ENCODE results near the gene HEXD.
"Not testable (repeated sequence)": the region's sequence is repeated elsewhere in the genome, so short reads cannot be mapped to it uniquely, and the experiment has no call there.

HEXD gene

GRCh38 chr17:82397449-82398335 lies 20.5 kb upstream of the HEXD start:
- no peak for DNase-seq

GRCh38 chr17:82399041-82399441 lies 19.1 kb upstream of the HEXD start:
- DNase-seq = no peak

GRCh38 chr17:82399601-82400101 lies 18.5 kb upstream of the HEXD start:
- no peak for DNase-seq

GRCh38 chr17:82400206-82400605 lies 17.9 kb upstream of the HEXD start:
- no peak for DNase-seq

- no peak for DNase-seq
Observed at GRCh38 chr17:82400830-82401229, 17.3 kb upstream of the HEXD start.

GRCh38 chr17:82402865-82403264 lies 15.3 kb upstream of the HEXD start:
- DNase-seq = no peak

GRCh38 chr17:82403662-82404660 lies 14.2 kb upstream of the HEXD start:
- no peak for DNase-seq

GRCh38 chr17:82405051-82405450 lies 13.1 kb upstream of the HEXD start:
- no peak for DNase-seq

GRCh38 chr17:82406131-82406671 lies 11.9 kb upstream of the HEXD start:
- no peak for DNase-seq

GRCh38 chr17:82407255-82407654 lies 10.9 kb upstream of the HEXD start:
- DNase-seq = peak; percentile 44

GRCh38 chr17:82408288-82408937 lies 9.7 kb upstream of the HEXD start:
- DNase-seq = no peak

- no peak for DNase-seq
Observed at GRCh38 chr17:82408938-82409318, 9.2 kb upstream of the HEXD start.

- DNase-seq = no peak
Observed at GRCh38 chr17:82410014-82410716, 8.0 kb upstream of the HEXD start.

GRCh38 chr17:82411396-82412053 lies 6.6 kb upstream of the HEXD start:
- no peak for DNase-seq

GRCh38 chr17:82412081-82412480 lies 6.1 kb upstream of the HEXD start:
- DNase-seq = not testable (repeated sequence)

GRCh38 chr17:82412535-82413520 lies 5.3 kb upstream of the HEXD start:
- DNase-seq = no peak

- peak; percentile 54 for DNase-seq
Observed at GRCh38 chr17:82414548-82415281, 3.4 kb upstream of the HEXD start.

- no peak for DNase-seq
Observed at GRCh38 chr17:82415336-82415735, 2.8 kb upstream of the HEXD start.

- no peak for DNase-seq
Observed at GRCh38 chr17:82415786-82416185, 2.4 kb upstream of the HEXD start.

Data from NCI-H226 (cell line).